Adrenal gland (tissue), 12 donors: Measurements from ENCODE around the gene REEP3. TPM values are rescaled to one million over a fixed set of nuclear protein-coding genes. Genes with fewer than 3 reads are reported as not detected.

ENCODE experiments used
- DNase-seq, 7 donors: peaks; one replicate each; pipeline ENCODE4 v3.0.0-alpha.2; 2019 to 2020
- H3K27ac ChIP-seq, 5 donors: fragments of 200-600 bp; sonication (generic) in 4 of 5; 1 replicate in 3 of 5; 2 replicates in 2 of 5; pipeline versions ENCODE4 v1.5.1 to v1.8.0; 2016 to 2020; ENCODE audit warnings: mild to moderate bottlenecking in 1 of 5
- H3K27me3 ChIP-seq: fragments of 200-600 bp; 2 replicates; pipeline ENCODE4 v1.8.0; 2021
- H3K36me3 ChIP-seq, 2 donors: fragments of 200-600 bp; replicated peaks in 1 of 2; 1 replicate in 1 of 2; 2 replicates in 1 of 2; pipeline versions ENCODE4 v1.5.1 to v1.8.0; 2018 to 2022
- H3K4me1 ChIP-seq, 2 donors: fragments of 200-600 bp; replicated peaks in 1 of 2; 1 replicate in 1 of 2; 2 replicates in 1 of 2; pipeline versions ENCODE4 v1.5.1 to v1.8.0; 2018 to 2021
- H3K4me3 ChIP-seq, 4 donors: fragments of 200-600 bp; sonication (generic) in 3 of 4; one replicate each; pipeline ENCODE4 v1.5.1; 2016 to 2018
- H3K9me3 ChIP-seq, 3 donors: fragments of 200-600 bp; sonication (generic) in 1 of 3; replicated peaks in 1 of 3; 1 replicate in 2 of 3; 2 replicates in 1 of 3; pipeline versions ENCODE4 v1.5.1 to v1.8.0; 2016 to 2021
- CTCF ChIP-seq, 6 experiments: fragments of 450-650 bp in 4 of 6; fragments of 200-600 bp in 2 of 6; sonication (generic) in 1 of 6; IDR thresholded peaks; 1 replicate in 5 of 6; 2 replicates in 1 of 6; pipeline versions ENCODE4 v1.5.1 to v1.8.0; 2016 to 2021; ENCODE audit warnings: antibody characterized with exemption in 6 of 6, mild to moderate bottlenecking in 2 of 6, moderate library complexity in 1 of 6
- POLR2A ChIP-seq, 2 donors: fragments of 450-650 bp; IDR thresholded peaks; one replicate each; pipeline ENCODE4 v1.6.1; 2017; ENCODE audit warnings: antibody characterized with exemption in 2 of 2, mild to moderate bottlenecking in 2 of 2, moderate library complexity in 1 of 2
- WGBS, 4 donors: extraction: QIAGEN DNeasy Blood & Tissue Kit in 2 of 4; methylation state at CpG; one replicate each; pipeline versions ENCODE4 v1.1.5 to v1.1.7; 2013 to 2017; 5-methylcytosine and 5-hydroxymethylcytosine counted together
- intact Hi-C, 2 donors: fragments of 100-400 bp; cut with DNase I; formaldehyde crosslinking; loops; one replicate each; pipeline versions ENCODE4 v1.14.1 to v1.15.0; 2022 to 2023
- polyA plus RNA-seq, 3 donors: library from polyadenylated mRNA; stranded (reverse); fragments of 200-250 nt in 2 of 3; fragments of 350-450 nt in 1 of 3; fragmentation: Illumina TruSeq in 1 of 3; extraction: RNeasy Lipid Tissue Mini Kit (QIAGEN cat#74804) in 1 of 3; gene quantifications; one replicate each; pipeline ENCODE4 v1.2.3, GENCODE V29; 2013 to 2014
- total RNA-seq, 9 donors: library from RNA; depleted of rRNA in 4 of 9; stranded (reverse); fragments of >200 nt in 4 of 9; fragments of 120-200 nt in 1 of 9; fragmentation: NEBNext Ultra II Directional in 1 of 9; extraction: Animal tissue kit (Norgen Biotek cat#: 25700) in 1 of 9; gene quantifications; one replicate each; pipeline versions ENCODE4 v1.1.0 to v1.2.4, GENCODE V29; 2013 to 2023
- donor health status: healthy with polysubstance abuse.
- donor health status: Bipolar disorder and iron deficiency.
- donor health status: DM: yes; HTN: yes; CAD: no.
- donor health status: DM: no; HTN: no; CAD: no.
- donor health status: DM: no; HTN: no; CAD: no.
- donor health status: DM: yes; HTN: yes; CAD: no.

The REEP3 gene
- total and polyA plus RNA-seq, 12 donors: 5.1 to 79.8 (median 48.1) TPM

GRCh38 chr10:63634488-63635065 is 113.4 kb downstream of the REEP3 start:
- no peaks in the 10 kb centered on the region for H3K27me3 ChIP-seq
- DNase-seq: no peak
- H3K4me3 ChIP-seq: no peak overlapping the region
- peaks cover 0 to 13% of the 10 kb centered on the region in 2 donors for H3K4me1 ChIP-seq
- TF ChIP-seq CTCF (IDR thresholded peaks at IDR 0.05): no peak
- TF ChIP-seq POLR2A (IDR thresholded peaks at IDR 0.05): no peak
- no peaks in the 10 kb centered on the region for H3K9me3 ChIP-seq
- intact Hi-C loops: loop anchor here (5.0 to 10.0 kb wide), 3 partner anchors 80 to 470 kb away; no protein-coding TSS in a partner anchor
- H3K27ac ChIP-seq: no peak overlapping the region
- 78 to 88% (median 84%) methylated on average over 6 of the region's 6 CpGs for WGBS, 4 donors
- H3K36me3 ChIP-seq: no peaks in the 10 kb centered on the region

DNA sequence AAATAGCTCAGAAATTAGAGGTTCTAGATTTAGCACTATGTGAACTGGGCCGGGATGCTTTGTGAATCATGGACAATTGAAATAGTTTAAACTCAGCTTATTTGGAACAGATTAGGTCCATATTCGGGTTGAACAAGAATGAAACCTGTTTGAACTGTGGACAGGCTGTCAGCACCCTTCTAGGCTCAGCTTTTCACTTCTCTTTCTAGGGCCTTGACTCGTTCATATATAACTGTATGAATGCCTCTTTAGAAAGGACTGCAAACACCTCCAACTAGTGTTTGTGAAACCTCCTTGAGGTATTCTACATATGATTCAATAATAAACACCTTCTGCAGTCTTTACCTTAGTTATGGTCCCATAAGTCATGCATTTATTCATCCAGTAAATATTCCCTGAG is 115.6 kb downstream of the REEP3 start:
- intact Hi-C loops: loop anchor here (10.0 kb wide), 2 partner anchors 78 to 472 kb away; no protein-coding TSS in a partner anchor
- DNase-seq: no peak
- 37 to 50% (median 45%) methylated on average over 3 of the region's 3 CpGs for WGBS, 4 donors
- peaks cover 0 to 4% of the 10 kb centered on the region in 2 donors for H3K4me1 ChIP-seq
- H3K9me3 ChIP-seq: no peaks in the 10 kb centered on the region
- no peaks in the 10 kb centered on the region for H3K36me3 ChIP-seq
- TF ChIP-seq POLR2A (IDR thresholded peaks at IDR 0.05) (no peak), CTCF (IDR thresholded peaks at IDR 0.05) (no peak)
- no peak overlapping the region for H3K27ac ChIP-seq
- no peaks in the 10 kb centered on the region for H3K27me3 ChIP-seq
- no peak overlapping the region for H3K4me3 ChIP-seq

DNA sequence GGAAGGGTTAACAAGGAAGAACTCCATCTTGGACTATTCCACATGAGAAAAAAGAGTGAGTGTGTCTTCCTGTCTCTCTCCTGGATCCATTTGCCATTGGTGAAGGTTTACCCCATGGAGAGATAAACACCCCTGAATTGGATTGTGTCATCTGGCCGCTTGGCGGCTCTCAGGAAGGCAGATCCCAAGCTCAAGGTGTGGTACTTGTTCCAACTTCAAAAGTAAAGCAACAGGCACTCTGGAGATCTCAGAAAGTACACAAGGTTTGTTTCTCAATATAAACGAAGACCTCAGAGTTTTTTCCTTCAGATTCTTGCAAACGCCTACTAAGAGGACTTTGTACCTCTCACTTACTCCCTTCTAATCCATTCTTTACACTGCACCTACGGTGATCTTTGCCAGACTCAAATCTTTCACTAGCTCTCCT is 116.7 kb downstream of the REEP3 start:
- no peaks in the 10 kb centered on the region for H3K36me3 ChIP-seq
- intact Hi-C loops: loop anchor here (10.0 kb wide), 2 partner anchors 77 to 473 kb away; no protein-coding TSS in a partner anchor
- TF ChIP-seq POLR2A (IDR thresholded peaks at IDR 0.05) (no peak), CTCF (IDR thresholded peaks at IDR 0.05) (no peak)
- no peak overlapping the region for H3K27ac ChIP-seq
- no peak overlapping the region for H3K4me3 ChIP-seq
- DNase-seq: no peak
- H3K9me3 ChIP-seq: no peaks in the 10 kb centered on the region
- no peaks in the 10 kb centered on the region for H3K4me1 ChIP-seq
- 79 to 91% (median 86%) methylated on average over 5 of the region's 5 CpGs for WGBS, 4 donors
- H3K27me3 ChIP-seq: no peaks in the 10 kb centered on the region

DNA sequence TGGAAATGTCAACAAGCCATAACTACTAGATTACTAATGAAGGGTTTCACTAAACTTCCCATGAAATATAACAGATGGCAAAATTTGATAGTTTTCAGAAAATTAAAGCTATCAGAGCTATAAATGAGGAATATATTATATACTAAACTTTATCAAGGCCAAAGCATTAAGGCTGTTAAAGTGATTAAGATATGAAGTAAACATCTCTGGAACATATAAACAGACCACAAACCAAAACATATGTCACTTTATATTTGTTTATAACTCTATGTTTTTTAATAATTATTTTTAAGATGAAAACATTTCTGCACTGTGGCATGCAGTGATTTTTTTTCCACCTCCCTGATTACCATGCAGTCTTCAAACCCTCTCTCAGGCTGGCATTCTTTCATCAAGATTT is 120.2 kb downstream of the REEP3 start:
- Histone ChIP-seq H3K27me3 (no peaks in the 10 kb centered on the region), H3K9me3 (no peaks in the 10 kb centered on the region), H3K4me1 (peaks cover 0 to 8% of the 10 kb centered on the region in 2 donors), H3K36me3 (no peaks in the 10 kb centered on the region), H3K4me3 (no peak overlapping the region), H3K27ac (no peak overlapping the region)
- intact Hi-C loops: no loop called here
- TF ChIP-seq CTCF (IDR thresholded peaks at IDR 0.05) (no peak), POLR2A (IDR thresholded peaks at IDR 0.05) (no peak)
- DNase-seq: no peak
